ENCODE results near the gene TMPRSS3.

Gene TMPRSS3

GRCh38 chr21:42419845-42420244 lies 24.0 kb upstream of the TMPRSS3 start:
- no peaks in the 10 kb centered on the region for H3K4me1 ChIP-seq
- no peaks in the 10 kb centered on the region for H3K9me3 ChIP-seq
- TF ChIP-seq CTCF (IDR thresholded peaks at IDR 0.05; ENCODE audit: low read depth, low read length): no peak
- no peak overlapping the region for H3K4me3 ChIP-seq (ENCODE audit: low read depth, low read length)
- H3K27me3 ChIP-seq: peaks cover 50% of the 10 kb centered on the region
- DNase-seq: no peak
- H3K36me3 ChIP-seq: no peaks in the 10 kb centered on the region

GRCh38 chr21:42418886-42419285 lies 23.0 kb upstream of the TMPRSS3 start:
- no peak for DNase-seq
- H3K36me3 ChIP-seq: no peaks in the 10 kb centered on the region
- H3K9me3 ChIP-seq: no peaks in the 10 kb centered on the region
- peaks cover 41% of the 10 kb centered on the region for H3K27me3 ChIP-seq
- no peak overlapping the region for H3K4me3 ChIP-seq (ENCODE audit: low read depth, low read length)
- H3K4me1 ChIP-seq: no peaks in the 10 kb centered on the region
- TF ChIP-seq CTCF (IDR thresholded peaks at IDR 0.05; ENCODE audit: low read depth, low read length): no peak

- Histone ChIP-seq H3K36me3 (no peaks in the 10 kb centered on the region), H3K27me3 (peaks cover 34% of the 10 kb centered on the region), H3K9me3 (no peaks in the 10 kb centered on the region), H3K4me1 (no peaks in the 10 kb centered on the region), H3K4me3 (ENCODE audit: low read depth, low read length) (no peak overlapping the region)
- no peak for DNase-seq
- TF ChIP-seq CTCF (IDR thresholded peaks at IDR 0.05; ENCODE audit: low read depth, low read length): no peak
These were observed 21.7 kb upstream of the TMPRSS3 start for GRCh38 chr21:42417533-42417932.

GRCh38 chr21:42414928-42415769 lies 19.3 kb upstream of the TMPRSS3 start:
- Histone ChIP-seq H3K9me3 (no peaks in the 10 kb centered on the region), H3K27me3 (peaks cover 16% of the 10 kb centered on the region; the same call in 1 of the 2 replicates), H3K4me1 (no peaks in the 10 kb centered on the region), H3K36me3 (no peaks in the 10 kb centered on the region), H3K4me3 (ENCODE audit: low read depth, low read length) (no peak overlapping the region)
- DNase-seq: no peak
- no peak for TF ChIP-seq CTCF (IDR thresholded peaks at IDR 0.05; ENCODE audit: low read depth, low read length)

GRCh38 chr21:42414553-42414927 lies 18.7 kb upstream of the TMPRSS3 start:
- H3K4me1 ChIP-seq: no peaks in the 10 kb centered on the region
- no peak overlapping the region for H3K4me3 ChIP-seq (ENCODE audit: low read depth, low read length)
- TF ChIP-seq CTCF (IDR thresholded peaks at IDR 0.05; ENCODE audit: low read depth, low read length): no peak

GRCh38 chr21:42414066-42414465 lies 18.2 kb upstream of the TMPRSS3 start:
- no peak for DNase-seq
- peaks cover 10% of the 10 kb centered on the region; the same call in 1 of the 2 replicates for H3K27me3 ChIP-seq
- no peaks in the 10 kb centered on the region for H3K4me1 ChIP-seq
- no peaks in the 10 kb centered on the region for H3K9me3 ChIP-seq
- no peak for TF ChIP-seq CTCF (IDR thresholded peaks at IDR 0.05; ENCODE audit: low read depth, low read length)
- H3K36me3 ChIP-seq: no peaks in the 10 kb centered on the region
- no peak overlapping the region for H3K4me3 ChIP-seq (ENCODE audit: low read depth, low read length)

More at GRCh38 chr21:42414553-42414927, 18.7 kb upstream of the TMPRSS3 start:
- no peaks in the 10 kb centered on the region for H3K9me3 ChIP-seq
- DNase-seq: no peak
- H3K27me3 ChIP-seq: peaks cover 11% of the 10 kb centered on the region; the same call in 1 of the 2 replicates
- no peaks in the 10 kb centered on the region for H3K36me3 ChIP-seq
